Vagina (tissue), 2 donors: ENCODE data around the gene ZNF527.
"Not testable (repeated sequence)": the region's sequence is repeated elsewhere in the genome, so short reads cannot be mapped to it uniquely, and the experiment has no call there.

Experiments
- POLR2A ChIP-seq, 2 donors: fragments of 450-650 bp; IDR thresholded peaks; one replicate each; pipeline ENCODE4 v1.6.1; 2017; ENCODE audit warnings: antibody characterized with exemption in 2 of 2, mild to moderate bottlenecking in 2 of 2, moderate library complexity in 2 of 2
- TF ChIP-seq, protein P1 (sequence below), 3 experiments: fragments of 450-650 bp in 2 of 3; fragments of 200-600 bp in 1 of 3; sonication (generic) in 1 of 3; IDR thresholded peaks; one replicate each; pipeline ENCODE4 v1.5.1; 2017 to 2019; ENCODE audit warnings: antibody characterized with exemption in 3 of 3, mild to moderate bottlenecking in 2 of 3, moderate library complexity in 2 of 3

DNA sequence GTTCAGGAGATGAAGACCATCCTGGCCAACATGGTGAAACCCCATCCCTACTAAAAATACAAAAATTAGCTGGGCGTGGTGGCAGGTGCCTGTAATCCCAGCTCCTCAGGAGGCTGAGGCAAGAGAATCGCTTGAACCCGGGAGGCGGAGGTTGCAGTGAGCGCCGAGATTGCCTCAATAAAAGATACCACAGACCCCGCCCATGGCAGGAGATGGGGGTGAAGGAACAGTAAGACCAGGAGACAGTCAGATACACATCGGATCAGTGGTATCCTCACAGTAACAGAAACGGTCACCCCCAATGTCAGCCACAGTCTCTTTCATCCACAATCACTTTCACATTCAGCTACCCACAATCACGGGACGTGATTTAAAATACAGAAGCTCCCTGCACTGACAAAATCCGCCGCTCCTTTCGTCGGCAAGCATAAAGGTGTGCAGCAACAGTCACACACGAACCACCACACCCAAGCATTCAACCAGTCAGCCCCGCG, 466 bp upstream of the ZNF527 start:
- TF ChIP-seq POLR2A (IDR thresholded peaks at IDR 0.05): not testable (repeated sequence)
- TF ChIP-seq, protein P1, sequence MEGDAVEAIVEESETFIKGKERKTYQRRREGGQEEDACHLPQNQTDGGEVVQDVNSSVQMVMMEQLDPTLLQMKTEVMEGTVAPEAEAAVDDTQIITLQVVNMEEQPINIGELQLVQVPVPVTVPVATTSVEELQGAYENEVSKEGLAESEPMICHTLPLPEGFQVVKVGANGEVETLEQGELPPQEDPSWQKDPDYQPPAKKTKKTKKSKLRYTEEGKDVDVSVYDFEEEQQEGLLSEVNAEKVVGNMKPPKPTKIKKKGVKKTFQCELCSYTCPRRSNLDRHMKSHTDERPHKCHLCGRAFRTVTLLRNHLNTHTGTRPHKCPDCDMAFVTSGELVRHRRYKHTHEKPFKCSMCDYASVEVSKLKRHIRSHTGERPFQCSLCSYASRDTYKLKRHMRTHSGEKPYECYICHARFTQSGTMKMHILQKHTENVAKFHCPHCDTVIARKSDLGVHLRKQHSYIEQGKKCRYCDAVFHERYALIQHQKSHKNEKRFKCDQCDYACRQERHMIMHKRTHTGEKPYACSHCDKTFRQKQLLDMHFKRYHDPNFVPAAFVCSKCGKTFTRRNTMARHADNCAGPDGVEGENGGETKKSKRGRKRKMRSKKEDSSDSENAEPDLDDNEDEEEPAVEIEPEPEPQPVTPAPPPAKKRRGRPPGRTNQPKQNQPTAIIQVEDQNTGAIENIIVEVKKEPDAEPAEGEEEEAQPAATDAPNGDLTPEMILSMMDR (IDR thresholded peaks at IDR 0.05): not testable (repeated sequence)
